HG02938 (cell line): Measurements from ENCODE around the gene RASA3.

ENCODE experiments used
- ATAC-seq: cut with Tn5 transposase; IDR thresholded peaks from one replicate; pipeline ENCODE4 v1.9.1; 2021; ENCODE audit warnings: mild to moderate bottlenecking, moderate library complexity; ENCODE audit not compliant: unreplicated experiment

RASA3 gene

DNA sequence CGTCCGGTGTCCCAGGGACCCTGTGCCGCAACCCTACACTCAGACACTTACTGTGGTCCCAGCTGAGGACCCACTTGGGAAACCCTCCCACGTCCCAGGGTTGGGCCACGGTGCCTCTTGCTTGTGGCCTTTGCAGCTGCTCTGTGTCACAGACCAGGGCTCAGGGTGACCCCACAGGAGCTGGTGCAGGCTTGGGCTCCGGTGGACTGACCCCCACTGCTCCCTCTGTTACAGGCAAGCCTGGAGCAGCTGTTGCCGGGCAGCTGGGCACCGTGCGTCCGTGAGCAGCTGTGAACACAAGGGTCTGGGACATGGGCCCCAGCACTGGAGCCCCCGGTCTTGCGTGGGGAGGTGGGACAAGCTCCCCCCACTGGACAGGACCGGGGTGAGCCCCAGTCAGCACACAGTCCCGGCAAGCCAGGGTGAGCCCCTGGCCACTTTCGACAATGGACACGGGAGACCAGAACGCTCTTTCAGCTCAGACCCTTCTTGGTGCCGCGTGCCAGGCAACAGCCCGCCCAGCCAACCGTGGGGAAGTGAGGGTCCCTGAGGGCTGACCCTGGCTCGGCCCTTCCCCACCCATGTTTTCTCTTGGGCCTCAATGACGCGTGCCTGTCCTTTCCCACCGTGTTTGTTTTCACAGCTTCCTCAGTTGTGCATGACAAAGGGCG, 92.8 kb downstream of the RASA3 start:
- no peak for ATAC-seq

DNA sequence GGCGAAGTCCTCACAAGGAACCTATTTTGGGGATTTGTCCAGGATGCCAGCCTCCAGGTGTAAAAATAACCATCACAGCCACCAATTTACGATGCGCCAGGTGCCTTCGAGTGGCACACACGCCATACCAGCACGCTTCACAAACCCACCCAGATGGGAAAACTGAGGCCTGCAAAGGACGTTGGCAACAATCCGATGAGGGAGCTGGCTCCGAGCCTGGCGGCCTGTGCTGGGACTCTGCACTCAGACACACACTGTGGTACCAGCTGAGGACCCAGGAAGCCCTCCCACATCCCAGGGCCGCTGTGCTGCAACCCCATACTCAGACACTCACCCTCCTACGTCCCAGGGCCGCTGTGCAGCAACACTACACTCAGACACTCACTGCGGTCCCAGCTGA, 93.5 kb downstream of the RASA3 start:
- no peak for ATAC-seq

DNA sequence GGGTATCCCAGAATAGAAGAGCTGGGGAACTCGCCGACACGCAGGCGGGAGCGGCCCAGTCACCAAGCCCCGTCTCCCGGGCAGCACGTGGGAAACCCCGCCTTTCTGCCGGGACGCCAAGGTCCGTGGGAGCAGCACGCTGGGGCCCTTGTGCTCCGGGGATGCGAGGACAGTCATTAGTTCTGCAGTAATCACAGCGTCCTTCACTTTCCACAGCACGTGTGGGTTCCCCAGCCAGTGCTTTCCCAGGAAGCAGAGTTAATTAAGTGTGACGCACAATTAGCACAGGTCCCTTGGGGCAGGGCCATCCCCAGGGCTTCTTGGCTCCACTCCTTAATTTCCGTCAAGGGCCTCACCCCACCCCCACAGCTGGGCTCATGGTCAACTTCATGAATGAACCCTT, 94.2 kb downstream of the RASA3 start:
- no peak for ATAC-seq

GRCh38 chr13:114037674-114038073, 94.7 kb downstream of the RASA3 start:
- ATAC-seq: no peak

- ATAC-seq: no peak
Observed at GRCh38 chr13:114035583-114036531, 96.6 kb downstream of the RASA3 start.

DNA sequence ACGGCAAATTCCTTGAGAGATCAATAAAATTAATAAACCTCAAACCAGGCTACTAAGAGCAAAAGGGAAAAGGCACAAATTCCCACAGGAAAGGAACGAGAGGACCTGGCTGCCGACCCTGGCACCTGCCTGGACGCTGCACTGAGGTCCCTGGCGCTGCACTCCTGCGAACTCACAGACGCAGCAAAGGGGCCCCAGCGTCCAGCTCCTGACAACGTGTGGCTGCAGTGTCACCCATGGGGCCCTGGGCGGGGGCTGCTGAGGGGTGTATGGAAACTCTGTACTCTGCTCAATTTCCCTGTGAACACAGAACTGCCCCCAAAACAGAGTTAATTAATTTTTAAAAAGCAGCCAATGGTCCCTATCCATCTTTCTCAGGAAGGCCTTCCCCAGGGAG, 97.2 kb downstream of the RASA3 start:
- ATAC-seq: no peak

DNA sequence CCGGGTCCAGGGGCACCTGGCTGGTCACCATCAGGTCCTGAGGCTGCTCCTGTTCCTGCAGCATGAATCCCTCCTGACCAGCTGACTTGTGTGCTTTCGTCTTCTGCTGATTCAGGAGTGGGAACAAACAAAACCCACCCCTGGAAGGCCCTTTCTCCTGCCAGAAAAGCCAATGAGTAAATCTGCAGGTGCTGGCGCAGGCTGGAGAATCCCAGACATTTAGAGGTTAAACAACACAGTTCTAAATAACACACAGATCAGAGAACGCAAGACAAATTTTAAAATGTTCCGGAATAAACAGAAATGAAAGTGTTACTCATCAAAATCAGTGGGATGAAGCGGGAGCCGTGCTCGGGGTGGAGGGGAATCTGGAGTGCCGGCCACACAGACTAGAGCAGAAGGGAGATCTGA, 97.9 kb downstream of the RASA3 start:
- ATAC-seq: no peak

DNA sequence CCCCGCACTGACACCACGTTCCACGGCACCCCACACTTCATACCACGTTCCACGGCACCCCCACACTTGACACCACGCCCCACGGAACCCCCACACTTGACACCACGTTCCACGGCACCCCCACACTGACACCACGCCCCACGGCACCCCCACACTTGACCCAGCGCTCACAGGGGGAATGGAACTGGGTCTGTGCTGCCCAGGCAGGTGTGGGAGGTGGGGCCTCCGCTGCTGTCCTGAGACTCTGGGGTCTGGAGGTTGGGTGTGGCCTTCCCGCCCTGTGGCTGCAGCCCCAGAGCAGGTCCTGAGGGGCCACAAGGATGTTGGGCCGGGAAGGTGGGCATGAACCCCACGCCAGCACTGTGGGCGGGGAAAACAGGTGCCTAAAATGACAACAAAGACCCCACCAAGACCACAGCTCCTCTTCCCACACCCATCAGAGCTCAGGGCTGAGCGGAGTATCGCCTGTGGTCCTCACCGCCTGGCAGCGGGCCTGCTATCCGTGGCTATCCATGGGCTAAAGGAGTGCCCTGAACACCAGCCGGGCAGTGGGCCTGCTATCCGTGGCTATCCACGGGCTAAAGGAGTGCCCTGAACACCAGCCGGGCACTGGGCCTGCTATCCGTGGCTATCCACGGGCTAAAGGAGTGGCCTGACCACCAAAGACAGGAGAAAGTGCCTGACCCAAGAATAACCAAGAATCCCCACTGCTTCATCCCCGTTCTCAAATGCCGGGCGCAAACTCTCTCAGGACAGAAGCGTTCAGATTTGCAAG, 98.7 kb downstream of the RASA3 start:
- no peak for ATAC-seq

GRCh38 chr13:114032126-114032799, 100.2 kb downstream of the RASA3 start:
- no peak for ATAC-seq

- ATAC-seq: no peak
Observed at GRCh38 chr13:114031631-114032030, 100.8 kb downstream of the RASA3 start.

- no peak for ATAC-seq
Observed at GRCh38 chr13:114030666-114031610, 101.5 kb downstream of the RASA3 start.

GRCh38 chr13:114029866-114030625, 102.4 kb downstream of the RASA3 start:
- no peak for ATAC-seq

DNA sequence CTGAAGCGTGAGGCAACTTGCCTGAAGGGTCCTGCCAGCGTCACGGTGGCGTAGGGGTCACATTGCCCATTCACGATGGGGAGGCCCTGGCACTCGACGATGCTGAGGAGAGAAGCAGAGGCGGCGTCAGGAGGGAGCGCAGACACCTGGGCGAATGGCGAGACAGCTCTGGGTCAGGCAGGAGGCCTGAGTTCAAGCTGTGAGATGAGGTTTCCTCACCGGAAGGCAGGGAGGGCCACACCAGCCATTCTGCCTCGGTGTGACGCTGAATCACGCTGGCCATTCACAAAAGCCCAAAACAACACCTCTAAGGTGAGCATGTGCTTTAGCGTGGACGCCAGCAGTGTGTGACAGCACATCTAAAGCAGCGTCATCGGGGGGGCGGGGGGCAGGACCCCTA, 104.6 kb downstream of the RASA3 start:
- ATAC-seq: no peak

GRCh38 chr13:114027046-114027715, 105.2 kb downstream of the RASA3 start:
- ATAC-seq: no peak

- no peak for ATAC-seq
Observed at GRCh38 chr13:114026481-114026880, 105.9 kb downstream of the RASA3 start.

DNA sequence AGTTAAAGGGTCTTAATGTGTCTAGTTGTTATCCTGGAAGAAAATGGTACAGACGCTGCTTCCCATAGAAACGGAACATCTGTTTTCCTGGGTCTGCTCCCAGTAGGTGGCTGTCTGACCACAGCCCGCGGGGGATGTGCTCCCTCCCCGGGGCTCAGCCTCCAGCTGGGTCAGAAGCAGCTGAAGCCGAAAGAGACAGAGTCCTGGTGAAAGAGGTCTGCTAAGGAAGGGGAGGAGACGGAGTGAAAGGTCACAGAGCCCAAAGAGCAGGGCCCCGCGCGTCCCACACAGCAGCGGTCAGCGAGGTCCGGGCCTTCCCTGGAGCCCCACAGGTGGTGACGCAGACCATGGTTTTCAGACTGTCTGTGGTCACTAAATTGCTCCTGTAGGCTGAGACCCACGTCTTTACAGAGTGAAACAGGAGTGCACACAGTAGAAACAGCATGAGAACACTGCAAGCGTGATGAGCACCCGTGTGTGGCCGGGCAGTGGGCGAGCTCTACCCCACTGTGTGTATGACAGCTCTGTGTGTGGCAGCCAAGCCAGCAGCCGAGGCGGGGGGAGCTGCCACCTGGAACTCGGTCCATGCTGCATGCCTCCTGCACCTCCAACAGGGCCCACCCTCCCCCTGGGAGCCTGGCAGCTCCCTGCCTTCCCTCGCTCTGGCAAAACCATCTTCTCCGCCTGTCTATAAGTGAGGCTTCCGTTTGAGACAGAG, 106.5 kb downstream of the RASA3 start:
- no peak for ATAC-seq

DNA sequence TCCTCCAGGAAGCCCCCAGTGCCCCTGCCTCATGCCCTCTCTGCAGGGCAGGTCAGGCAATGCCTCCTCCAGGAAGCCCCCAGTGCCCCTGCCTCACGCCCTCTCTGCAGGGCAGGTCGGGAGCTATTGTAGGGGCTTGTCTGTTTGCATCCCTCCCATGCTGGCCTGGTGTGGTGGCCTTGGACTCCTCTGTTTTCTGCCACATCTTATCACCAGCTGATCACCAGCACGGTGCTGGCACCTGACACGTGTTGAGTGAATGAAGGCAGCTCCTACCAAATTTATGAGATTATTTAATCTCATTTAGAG, 107.1 kb downstream of the RASA3 start:
- ATAC-seq: no peak
